Measurements from ENCODE around the gene TNNC2. TPM values are rescaled to one million over a fixed set of nuclear protein-coding genes. Genes with fewer than 3 reads are reported as not detected.
A peak's percentile ranks its signal among the peaks of the same experiment; 100 is the strongest.
"Not testable (repeated sequence)": the region's sequence is repeated elsewhere in the genome, so short reads cannot be mapped to it uniquely, and the experiment has no call there.

Gene TNNC2
- total and polyA plus RNA-seq, 4 donors: 1.9 to 26.3 TPM; not detected in 2

DNA sequence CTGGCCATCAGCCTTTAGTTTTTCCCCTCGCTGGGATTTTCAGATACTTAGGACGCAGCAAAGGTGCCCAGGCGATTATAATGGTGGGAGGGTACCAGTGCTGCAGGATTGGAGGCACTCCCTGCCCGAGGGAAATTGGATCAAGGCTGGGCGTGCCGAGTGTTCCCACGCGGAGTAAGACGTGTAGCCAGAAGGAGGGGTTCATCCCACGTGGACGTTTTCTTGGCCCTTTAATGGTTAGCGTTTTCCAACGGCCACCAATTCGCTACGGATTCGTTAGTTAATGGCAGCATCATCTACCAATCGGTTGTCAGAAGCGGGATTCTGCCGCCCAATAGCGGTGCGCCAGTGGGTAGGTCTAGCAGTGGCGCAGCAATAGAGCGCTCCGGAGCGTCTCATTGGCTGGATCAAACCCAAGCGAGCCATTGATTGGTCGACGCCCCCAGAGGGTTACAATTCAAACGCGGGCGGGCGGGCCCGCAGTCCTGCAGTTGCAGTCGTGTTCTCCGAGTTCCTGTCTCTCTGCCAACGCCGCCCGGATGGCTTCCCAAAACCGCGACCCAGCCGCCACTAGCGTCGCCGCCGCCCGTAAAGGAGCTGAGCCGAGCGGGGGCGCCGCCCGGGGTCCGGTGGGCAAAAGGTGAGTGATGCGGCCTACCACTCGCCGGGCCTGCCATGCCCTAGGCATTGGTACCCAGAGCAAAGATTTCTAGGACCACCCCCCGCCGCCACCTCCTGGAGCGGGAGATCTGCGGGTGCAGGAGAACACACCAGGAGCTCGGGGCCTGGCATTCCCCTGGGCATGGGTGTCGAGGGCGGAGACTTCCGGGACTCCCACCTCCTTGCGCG, 14.7 kb downstream of the TNNC2 start, which contains the start of gene UBE2C:
Gene UBE2C (plus strand): TSS at position 488 of the 849 bp plus-strand sequence. CDS start 52 bp downstream, at position 540.
- H3K27ac ChIP-seq (ENCODE audit: low read depth in 1 of 2, low read length in 2 of 2): no peak within 1 kb of the TSS
- no peak within 1 kb of the TSS for H3K4me3 ChIP-seq (ENCODE audit: low read length in 2 of 2)
- 0 to 1% methylated on average over 65 of the region's 65 CpGs for WGBS, 2 donors
- peaks cover 0 to 3% of the 10 kb centered on the region in 2 donors for H3K4me1 ChIP-seq (ENCODE audit: control insufficient read depth in 1 of 2, insufficient read depth in 2 of 2, low read length in 2 of 2)
- intact Hi-C loops (cut with DNase I): no loop called here
- no peaks in the 10 kb centered on the region for H3K27me3 ChIP-seq (ENCODE audit: control insufficient read depth in 1 of 2, insufficient read depth in 2 of 2, low read length in 1 of 2)
- no peaks in the 10 kb centered on the region for H3K9me3 ChIP-seq (ENCODE audit: control insufficient read depth, low read length)
- peak; percentile 98 for ATAC-seq (ENCODE audit: low FRiP score)
- peak; percentile 98 for DNase-seq
- no peaks in the 10 kb centered on the region for H3K36me3 ChIP-seq (ENCODE audit: control insufficient read depth in 1 of 2, insufficient read depth in 2 of 2, low read length in 1 of 2)

DNA sequence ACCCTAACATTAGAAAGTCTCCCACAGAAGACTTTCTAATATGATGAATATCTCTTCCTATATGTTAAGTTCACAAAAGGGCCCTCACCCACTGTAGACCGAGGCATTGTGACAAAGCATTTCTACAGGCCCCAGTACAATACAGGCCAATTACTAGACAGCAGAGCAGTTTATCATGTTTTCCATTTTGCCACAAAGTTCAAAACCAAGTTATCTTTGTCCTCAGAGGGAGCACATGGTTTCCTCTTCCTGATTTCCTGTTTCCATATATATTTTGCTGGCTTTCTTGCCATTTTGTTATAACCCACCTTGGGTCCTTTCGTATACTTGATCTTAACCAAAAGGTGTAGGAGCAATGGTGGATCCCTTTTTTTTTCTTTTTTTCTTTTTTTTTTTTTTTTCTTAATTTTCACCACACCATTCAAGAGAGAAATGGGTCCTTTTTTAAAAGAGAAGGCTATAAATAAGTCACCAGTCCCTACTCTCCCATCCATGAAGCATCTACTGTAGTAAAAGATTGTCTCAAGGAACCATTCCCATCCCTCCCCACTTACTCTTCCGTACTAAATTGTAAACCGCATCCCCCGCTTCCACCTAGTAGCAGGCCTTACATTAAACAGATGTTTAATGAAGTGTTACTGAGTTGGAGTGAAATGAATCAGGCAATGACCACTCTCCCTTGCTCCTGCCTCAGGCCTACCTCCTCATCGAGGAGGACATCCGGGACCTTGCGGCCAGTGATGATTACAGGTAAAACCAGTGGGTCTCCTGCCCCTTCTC, 16.7 kb downstream of the TNNC2 start:
- H3K27ac ChIP-seq (ENCODE audit: low read depth in 1 of 2, low read length in 2 of 2): no peak overlapping the region
- H3K36me3 ChIP-seq (ENCODE audit: control insufficient read depth in 1 of 2, insufficient read depth in 2 of 2, low read length in 1 of 2): peaks cover 0 to 4% of the 10 kb centered on the region in 2 donors
- H3K27me3 ChIP-seq (ENCODE audit: control insufficient read depth in 1 of 2, insufficient read depth in 2 of 2, low read length in 1 of 2): no peaks in the 10 kb centered on the region
- ATAC-seq (ENCODE audit: low FRiP score) (no peak), DNase-seq (no peak)
- no peak overlapping the region for H3K4me3 ChIP-seq (ENCODE audit: low read length in 2 of 2)
- 93 to 96% methylated on average over 8 of the region's 8 CpGs for WGBS, 2 donors
- H3K4me1 ChIP-seq (ENCODE audit: control insufficient read depth in 1 of 2, insufficient read depth in 2 of 2, low read length in 2 of 2): no peaks in the 10 kb centered on the region
- no peaks in the 10 kb centered on the region for H3K9me3 ChIP-seq (ENCODE audit: control insufficient read depth, low read length)
- intact Hi-C loops (cut with DNase I): no loop called here

DNA sequence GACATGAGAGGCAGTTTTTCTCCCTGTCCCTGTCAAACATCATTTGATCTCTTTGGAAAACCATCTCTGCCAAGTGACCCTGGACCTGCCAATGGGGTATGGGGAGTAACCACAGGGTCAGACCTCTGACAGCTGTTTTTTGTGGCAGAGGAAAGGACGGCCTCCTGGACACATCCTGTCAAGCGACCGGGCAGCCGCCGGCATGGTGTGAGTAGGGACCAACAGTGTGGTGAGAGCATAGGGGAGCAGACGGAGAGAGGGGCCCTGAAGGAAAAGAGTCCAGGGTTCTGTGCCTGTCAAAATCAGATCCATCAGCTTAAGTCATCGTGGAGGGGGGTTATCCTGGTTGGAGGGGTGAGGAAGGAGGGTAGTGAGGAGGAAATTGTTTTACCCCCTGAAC, 25.3 kb downstream of the TNNC2 start:
- H3K4me1 ChIP-seq (ENCODE audit: control insufficient read depth in 1 of 2, insufficient read depth in 2 of 2, low read length in 2 of 2): no peaks in the 10 kb centered on the region
- no peak overlapping the region for H3K27ac ChIP-seq (ENCODE audit: low read depth in 1 of 2, low read length in 2 of 2)
- H3K9me3 ChIP-seq (ENCODE audit: control insufficient read depth, low read length): no peaks in the 10 kb centered on the region
- no peak for DNase-seq
- no peaks in the 10 kb centered on the region for H3K27me3 ChIP-seq (ENCODE audit: control insufficient read depth in 1 of 2, insufficient read depth in 2 of 2, low read length in 1 of 2)
- no peak for ATAC-seq (ENCODE audit: low FRiP score)
- intact Hi-C loops (cut with DNase I): loop anchor here in 1 of 2 donors (5.0 kb wide), 1 partner anchor 35 kb away; no protein-coding TSS in a partner anchor
- H3K36me3 ChIP-seq (ENCODE audit: control insufficient read depth in 1 of 2, insufficient read depth in 2 of 2, low read length in 1 of 2): peaks cover 0 to 14% of the 10 kb centered on the region in 2 donors
- H3K4me3 ChIP-seq (ENCODE audit: low read length in 2 of 2): no peak overlapping the region
- WGBS, 2 donors: 89 to 91% methylated on average over 7 of the region's 7 CpGs

DNA sequence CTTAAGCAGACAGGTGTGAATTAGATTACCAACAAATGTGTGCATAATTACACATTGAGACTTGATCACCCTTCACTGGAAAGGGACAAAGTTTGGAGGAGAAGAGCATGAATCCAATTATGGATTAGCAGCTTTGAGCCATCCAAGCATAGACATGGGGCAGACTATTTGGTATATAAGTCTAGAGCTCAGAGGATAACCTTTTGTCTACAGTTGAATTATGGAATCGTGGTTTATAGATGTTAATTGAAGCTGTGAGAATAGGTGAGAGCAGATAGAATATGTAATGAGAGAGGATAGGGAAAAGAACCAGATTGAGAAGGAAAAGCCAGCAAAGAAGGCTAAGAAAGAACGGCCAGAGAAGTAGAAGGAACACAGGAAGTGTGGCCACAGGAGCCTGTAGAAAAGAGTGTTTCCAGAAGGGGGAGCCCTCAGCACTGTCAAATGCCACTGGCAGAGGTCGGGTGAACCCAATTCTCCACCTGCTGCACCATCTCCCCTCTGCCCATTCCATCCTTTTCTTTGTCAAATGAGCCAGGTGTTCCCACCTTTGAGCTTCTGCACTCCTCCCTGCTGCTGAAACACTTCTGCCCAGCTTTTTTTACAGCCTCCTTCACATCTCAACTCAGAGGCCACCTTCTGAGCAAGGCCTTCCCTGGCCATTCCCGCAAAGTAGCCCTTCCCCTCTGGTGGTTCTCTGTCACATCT, 28.0 kb downstream of the TNNC2 start:
- Histone ChIP-seq H3K27ac (ENCODE audit: low read depth in 1 of 2, low read length in 2 of 2) (no peak overlapping the region), H3K4me1 (ENCODE audit: control insufficient read depth in 1 of 2, insufficient read depth in 2 of 2, low read length in 2 of 2) (no peaks in the 10 kb centered on the region), H3K4me3 (ENCODE audit: low read length in 2 of 2) (no peak overlapping the region), H3K27me3 (ENCODE audit: control insufficient read depth in 1 of 2, insufficient read depth in 2 of 2, low read length in 1 of 2) (no peaks in the 10 kb centered on the region), H3K36me3 (ENCODE audit: control insufficient read depth in 1 of 2, insufficient read depth in 2 of 2, low read length in 1 of 2) (peaks cover 2 to 4% of the 10 kb centered on the region in 2 donors), H3K9me3 (ENCODE audit: control insufficient read depth, low read length) (no peaks in the 10 kb centered on the region)
- intact Hi-C loops (cut with DNase I): loop anchor here (5.0 to 10.0 kb wide), 4 partner anchors 93 to 286 kb away; partner anchors contain the start of genes CTSA (in 2 of the 2), NEURL2 (in 2 of the 2), NCOA5 (in 1 of the 2) and PCIF1 (in 1 of the 2)
- ATAC-seq (ENCODE audit: low FRiP score): peak; percentile 89
- DNase-seq: peak; percentile 11 to 67
- 23% methylated on average over 4 of the region's 4 CpGs for WGBS, 2 donors

DNA sequence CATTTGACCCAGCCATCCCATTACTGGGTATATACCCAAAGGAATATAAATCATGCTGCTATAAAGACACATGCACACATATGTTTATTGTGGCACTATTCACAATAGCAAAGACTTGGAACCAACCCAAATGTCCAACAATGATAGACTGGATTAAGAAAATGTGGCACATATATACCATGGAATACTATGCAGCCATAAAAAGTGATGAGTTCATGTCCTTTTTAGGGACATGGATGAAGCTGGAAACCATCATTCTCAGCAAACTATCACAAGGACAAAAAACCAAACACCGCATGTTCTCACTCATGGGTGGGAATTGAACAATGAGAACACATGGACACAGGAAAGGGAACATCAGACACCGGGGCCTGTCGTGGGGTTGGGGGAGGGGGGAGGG, 29.2 kb downstream of the TNNC2 start:
- WGBS, 2 donors: 97 to 98% methylated on average over 3 of the region's 3 CpGs
- not testable (repeated sequence) for DNase-seq; H3K4me1 ChIP-seq (ENCODE audit: control insufficient read depth in 1 of 2, insufficient read depth in 2 of 2, low read length in 2 of 2); H3K9me3 ChIP-seq (ENCODE audit: control insufficient read depth, low read length); H3K27me3 ChIP-seq (ENCODE audit: control insufficient read depth in 1 of 2, insufficient read depth in 2 of 2, low read length in 1 of 2); ATAC-seq (ENCODE audit: low FRiP score); H3K36me3 ChIP-seq (ENCODE audit: control insufficient read depth in 1 of 2, insufficient read depth in 2 of 2, low read length in 1 of 2); H3K4me3 ChIP-seq (ENCODE audit: low read length in 2 of 2); H3K27ac ChIP-seq (ENCODE audit: low read depth in 1 of 2, low read length in 2 of 2)
- intact Hi-C loops (cut with DNase I): loop anchor here (5.0 to 10.0 kb wide), 4 partner anchors 94 to 287 kb away; partner anchors contain the start of genes CTSA (in 2 of the 2), NEURL2 (in 2 of the 2), NCOA5 (in 1 of the 2) and PCIF1 (in 1 of the 2)

DNA sequence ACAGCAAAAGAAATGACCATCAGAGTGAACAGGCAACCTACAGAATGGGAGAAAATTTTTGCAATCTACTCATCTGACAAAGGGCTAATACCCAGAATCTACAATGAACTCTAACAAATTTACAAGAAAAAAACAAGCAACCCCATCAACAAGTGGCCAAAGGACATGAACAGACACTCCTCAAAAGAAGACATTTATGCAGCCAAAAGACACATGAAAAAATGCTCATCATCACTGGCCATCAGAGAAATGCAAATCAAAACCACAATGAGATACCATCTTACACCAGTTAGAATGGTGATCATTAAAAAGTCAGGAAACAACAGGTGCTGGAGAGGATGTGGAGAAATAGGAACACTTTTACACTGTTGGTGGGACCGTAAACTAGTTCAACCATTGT, 29.6 kb downstream of the TNNC2 start:
- not testable (repeated sequence) for ATAC-seq (ENCODE audit: low FRiP score); DNase-seq; H3K4me3 ChIP-seq (ENCODE audit: low read length in 2 of 2); H3K27ac ChIP-seq (ENCODE audit: low read depth in 1 of 2, low read length in 2 of 2); H3K36me3 ChIP-seq (ENCODE audit: control insufficient read depth in 1 of 2, insufficient read depth in 2 of 2, low read length in 1 of 2); H3K4me1 ChIP-seq (ENCODE audit: control insufficient read depth in 1 of 2, insufficient read depth in 2 of 2, low read length in 2 of 2); H3K27me3 ChIP-seq (ENCODE audit: control insufficient read depth in 1 of 2, insufficient read depth in 2 of 2, low read length in 1 of 2); H3K9me3 ChIP-seq (ENCODE audit: control insufficient read depth, low read length)
- WGBS, 2 donors: no CpG with 5 or more reads among the region's 1 CpG
- intact Hi-C loops (cut with DNase I): loop anchor here (5.0 to 10.0 kb wide), 4 partner anchors 95 to 287 kb away; partner anchors contain the start of genes CTSA (in 2 of the 2), NEURL2 (in 2 of the 2), NCOA5 (in 1 of the 2) and PCIF1 (in 1 of the 2)

DNA sequence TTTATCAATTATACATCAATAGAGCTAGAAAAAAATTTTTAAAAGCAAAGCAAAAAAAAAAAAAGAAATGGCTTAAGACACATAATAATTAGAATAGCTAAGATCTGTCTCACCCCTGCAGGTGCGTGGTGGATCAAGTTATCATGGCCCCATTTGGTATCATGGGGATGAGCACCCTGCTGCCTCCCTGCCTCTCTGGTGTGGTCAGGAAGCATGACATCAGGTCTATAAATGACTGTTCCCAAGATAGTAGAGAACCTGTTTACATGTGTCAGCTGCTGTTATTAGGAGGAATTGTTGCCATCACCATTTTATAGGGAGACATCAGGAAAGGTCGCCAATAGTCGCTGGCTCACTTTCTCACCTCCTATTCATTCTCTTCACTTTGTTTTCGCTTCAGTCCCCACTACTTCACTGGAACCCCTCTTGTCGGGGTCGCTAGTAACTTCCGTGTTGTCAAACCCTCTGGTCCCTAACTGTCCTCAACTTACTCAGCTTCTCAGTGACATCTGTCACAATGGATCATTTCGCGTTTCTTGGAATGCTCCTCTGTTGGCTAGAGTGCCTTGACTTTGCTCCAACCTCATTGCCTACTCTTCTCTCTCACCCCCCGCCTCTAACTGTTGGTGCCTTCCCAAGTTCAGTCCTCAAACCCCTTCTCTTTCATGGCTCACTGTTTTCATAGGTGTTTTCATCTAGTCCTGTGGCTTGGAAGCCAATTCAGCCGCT, 30.6 kb downstream of the TNNC2 start:
- ATAC-seq (ENCODE audit: low FRiP score) (no peak), DNase-seq (no peak)
- H3K27me3 ChIP-seq (ENCODE audit: control insufficient read depth in 1 of 2, insufficient read depth in 2 of 2, low read length in 1 of 2): no peaks in the 10 kb centered on the region
- H3K27ac ChIP-seq (ENCODE audit: low read depth in 1 of 2, low read length in 2 of 2): no peak overlapping the region
- H3K36me3 ChIP-seq (ENCODE audit: control insufficient read depth in 1 of 2, insufficient read depth in 2 of 2, low read length in 1 of 2): peaks cover 2 to 8% of the 10 kb centered on the region in 2 donors
- peaks cover 0 to 5% of the 10 kb centered on the region in 2 donors for H3K4me1 ChIP-seq (ENCODE audit: control insufficient read depth in 1 of 2, insufficient read depth in 2 of 2, low read length in 2 of 2)
- 87 to 91% methylated on average over 11 of the region's 11 CpGs for WGBS, 2 donors
- intact Hi-C loops (cut with DNase I): loop anchor here (5.0 to 10.0 kb wide), 4 partner anchors 96 to 288 kb away; partner anchors contain the start of genes CTSA (in 2 of the 2), NEURL2 (in 2 of the 2), NCOA5 (in 1 of the 2) and PCIF1 (in 1 of the 2)
- no peaks in the 10 kb centered on the region for H3K9me3 ChIP-seq (ENCODE audit: control insufficient read depth, low read length)
- no peak overlapping the region for H3K4me3 ChIP-seq (ENCODE audit: low read length in 2 of 2)
